NCI-H524 (cell line): ENCODE results near the gene ABI3BP.
A peak's percentile ranks its signal among the peaks of the same experiment; 100 is the strongest.

Source experiments
- DNase-seq, 2 experiments: peaks; one replicate each; lab custom pipeline; 2025; lab: John Stamatoyannopoulos, UW

ABI3BP gene

GRCh38 chr3:100984308-100984707 is 8.9 kb downstream of the ABI3BP start:
- DNase-seq: no peak

GRCh38 chr3:100982710-100983109 is 10.5 kb downstream of the ABI3BP start:
- no peak for DNase-seq

GRCh38 chr3:100981164-100981911 is 11.9 kb downstream of the ABI3BP start:
- DNase-seq: no peak

- DNase-seq: no peak
Observed at GRCh38 chr3:100978011-100978659, 15.1 kb downstream of the ABI3BP start.

GRCh38 chr3:100976611-100977010 is 16.6 kb downstream of the ABI3BP start:
- DNase-seq: no peak

- DNase-seq: no peak
Observed at GRCh38 chr3:100975714-100976113, 17.5 kb downstream of the ABI3BP start.

- DNase-seq: no peak
Observed at GRCh38 chr3:100973594-100973993, 19.6 kb downstream of the ABI3BP start.

- DNase-seq: no peak
Observed at GRCh38 chr3:100972867-100973266, 20.4 kb downstream of the ABI3BP start.

- DNase-seq: no peak
Observed at GRCh38 chr3:100972301-100972844, 20.8 kb downstream of the ABI3BP start.

- DNase-seq: no peak
Observed at GRCh38 chr3:100971798-100972197, 21.4 kb downstream of the ABI3BP start.

GRCh38 chr3:100970477-100970990 is 22.7 kb downstream of the ABI3BP start:
- DNase-seq: no peak

GRCh38 chr3:100968932-100969906 is 24.0 kb downstream of the ABI3BP start:
- no peak for DNase-seq

GRCh38 chr3:100966807-100967206 is 26.4 kb downstream of the ABI3BP start:
- no peak for DNase-seq

GRCh38 chr3:100966049-100966491 is 27.2 kb downstream of the ABI3BP start:
- DNase-seq: peak in 1 of 2 experiments; percentile 25

GRCh38 chr3:100963041-100963440 is 30.2 kb downstream of the ABI3BP start:
- no peak for DNase-seq

GRCh38 chr3:100957261-100957986 is 35.8 kb downstream of the ABI3BP start:
- no peak for DNase-seq

- DNase-seq: no peak
Observed at GRCh38 chr3:100956276-100956675, 36.9 kb downstream of the ABI3BP start.

GRCh38 chr3:100954990-100955389 is 38.2 kb downstream of the ABI3BP start:
- DNase-seq: no peak

GRCh38 chr3:100954199-100954935 is 38.9 kb downstream of the ABI3BP start:
- DNase-seq: no peak

- no peak for DNase-seq
Observed at GRCh38 chr3:100953103-100953502, 40.1 kb downstream of the ABI3BP start.
